Activated naive CD8-positive, alpha-beta T cell treated with anti-CD3 and anti-CD28 coated beads, Interleukin-2, amount 10 ng/mL, durations not matched to agents 7 days and 5 days (primary cell): ENCODE results near the gene CD8A. TPM values are rescaled to one million over a fixed set of nuclear protein-coding genes. Genes with fewer than 3 reads are reported as not detected.
"Not testable (repeated sequence)": the region's sequence is repeated elsewhere in the genome, so short reads cannot be mapped to it uniquely, and the experiment has no call there.

Source experiments
- ATAC-seq: fragments of 150-1000 bp; cut with Tn5 transposase; one replicate; pipeline ENCODE4 v1.10.0; 2021; ENCODE audit warnings: low read depth, moderate library complexity
- POLR2A ChIA-PET: fragments of 350-600 bp; sonication (Branson Sonifier 250); formaldehyde crosslinking; loops from one replicate; lab custom pipeline; 2021; ENCODE audit warnings: antibody characterized with exemption; lab: Charles Lee
- DNase-seq: peaks from one replicate; pipeline ENCODE4 v3.0.0; 2021
- H3K27ac Mint-ChIP-seq: one replicate; pipeline ENCODE4 v1.8.0; 2022; ENCODE audit warnings: mild to moderate bottlenecking, mixed read lengths
- H3K27me3 Mint-ChIP-seq: one replicate; pipeline ENCODE4 v1.8.0; 2022; ENCODE audit warnings: mild to moderate bottlenecking, moderate library complexity, mixed read lengths
- H3K36me3 Mint-ChIP-seq: one replicate; pipeline ENCODE4 v1.8.0; 2021; ENCODE audit warnings: mild to moderate bottlenecking, mixed read lengths
- H3K4me1 Mint-ChIP-seq: one replicate; pipeline ENCODE4 v1.8.0; 2021; ENCODE audit warnings: mixed read lengths
- H3K4me3 Mint-ChIP-seq: one replicate; pipeline ENCODE4 v1.8.0; 2022; ENCODE audit warnings: mild to moderate bottlenecking, moderate library complexity, mixed read lengths
- H3K9me3 Mint-ChIP-seq: one replicate; pipeline ENCODE4 v1.8.0; 2021; ENCODE audit warnings: mixed read lengths
- total RNA-seq, 2 experiments: library from RNA; stranded (reverse); gene quantifications; one replicate each; pipeline ENCODE4 v1.2.3, GENCODE V29; 2021

The CD8A gene
- total RNA-seq, 2 experiments from 2014 or later: 666 to 683 TPM

DNA sequence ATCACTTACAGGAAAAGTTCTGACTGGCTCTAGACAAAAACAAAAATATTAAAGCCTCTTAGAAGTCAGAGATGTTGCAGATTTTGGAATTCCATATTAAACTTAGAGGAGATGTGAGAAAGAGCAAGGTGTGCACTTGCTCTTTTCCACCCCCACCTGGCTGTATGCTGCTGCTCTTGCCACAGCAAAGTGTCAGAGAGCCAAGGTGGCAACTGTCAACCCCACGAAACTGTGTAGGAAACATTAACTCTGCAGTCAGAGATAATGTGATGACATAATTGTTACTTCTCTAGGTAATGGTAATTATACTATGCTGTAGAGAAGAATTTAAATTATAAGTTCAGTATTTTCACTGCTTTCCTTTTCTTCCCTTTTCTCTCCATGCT lies 25.4 kb downstream of the CD8A start:
- POLR2A ChIA-PET: interaction anchor here (3.2 to 4.6 kb wide), 2 partner anchors 19 to 42 kb away, joined by 20 to 31 read pairs; no protein-coding TSS in a partner anchor
- Mint-ChIP-seq H3K9me3 (no peaks in the 10 kb centered on the region), H3K27me3 (no peaks in the 10 kb centered on the region), H3K27ac (no peak overlapping the region), H3K4me3 (no peak overlapping the region), H3K36me3 (peaks cover 19% of the 10 kb centered on the region), H3K4me1 (peaks cover 25% of the 10 kb centered on the region)
- ATAC-seq (peak; percentile 34), DNase-seq (no peak)

DNA sequence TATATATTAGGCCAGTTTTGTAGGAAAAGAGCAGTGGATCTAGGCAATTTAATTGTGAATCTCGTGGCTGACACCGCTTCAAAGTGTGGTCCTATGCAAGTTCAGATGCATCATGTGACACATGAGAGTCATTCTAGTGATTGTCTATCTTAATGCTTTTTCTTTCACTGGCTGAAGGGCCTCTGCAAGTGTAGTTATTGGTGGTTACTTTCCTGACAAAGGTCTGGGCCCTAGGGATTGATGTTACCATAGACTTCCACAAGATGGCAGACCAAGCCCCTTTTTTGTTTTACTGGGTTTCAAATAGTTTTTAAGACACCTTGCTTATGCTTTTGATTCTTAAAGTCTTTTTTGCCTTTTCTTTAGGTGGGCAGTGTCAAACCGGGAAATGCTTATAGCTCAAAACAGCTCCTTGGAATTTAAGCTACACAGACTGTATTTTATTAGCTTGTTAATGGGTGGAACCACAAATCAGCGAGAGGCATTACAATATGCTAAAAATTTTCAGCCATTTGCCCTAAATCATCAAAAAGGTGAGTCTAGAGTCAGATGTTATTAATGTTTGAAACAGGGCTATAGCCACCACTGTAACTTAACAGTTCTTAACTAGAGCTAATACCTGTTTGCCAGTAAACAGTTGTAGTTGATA lies 25.9 kb downstream of the CD8A start:
- DNase-seq: no peak
- peak; percentile 74 for ATAC-seq
- Mint-ChIP-seq H3K36me3 (peaks cover 21% of the 10 kb centered on the region), H3K9me3 (no peaks in the 10 kb centered on the region), H3K27me3 (no peaks in the 10 kb centered on the region), H3K4me3 (peak overlapping the region; percentile 23), H3K27ac (peak overlapping the region; percentile 74), H3K4me1 (peaks cover 27% of the 10 kb centered on the region)
- POLR2A ChIA-PET: interaction anchor here (0.8 to 4.6 kb wide), 3 partner anchors 20 to 62 kb away, joined by 4 to 31 read pairs (median 20); no protein-coding TSS in a partner anchor

DNA sequence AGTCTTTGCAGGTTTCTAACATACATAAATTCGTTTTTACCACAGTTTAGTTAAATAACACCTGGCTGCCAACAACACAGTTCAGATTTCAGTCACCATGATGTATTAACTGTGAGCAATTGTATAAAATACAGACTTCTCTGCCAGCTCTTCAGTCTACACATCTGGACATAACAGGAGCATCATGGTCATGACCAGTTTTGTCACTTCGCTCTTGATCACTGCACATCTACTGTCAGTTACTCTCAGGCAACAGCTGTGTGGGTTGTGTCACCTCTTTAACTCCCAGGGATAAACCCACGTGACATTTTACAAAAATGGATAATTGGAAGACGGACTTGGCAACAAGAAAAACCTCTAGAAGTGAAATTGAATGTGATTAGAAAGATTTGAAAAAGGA lies 30.3 kb downstream of the CD8A start:
- peaks cover 30% of the 10 kb centered on the region for H3K36me3 Mint-ChIP-seq

DNA sequence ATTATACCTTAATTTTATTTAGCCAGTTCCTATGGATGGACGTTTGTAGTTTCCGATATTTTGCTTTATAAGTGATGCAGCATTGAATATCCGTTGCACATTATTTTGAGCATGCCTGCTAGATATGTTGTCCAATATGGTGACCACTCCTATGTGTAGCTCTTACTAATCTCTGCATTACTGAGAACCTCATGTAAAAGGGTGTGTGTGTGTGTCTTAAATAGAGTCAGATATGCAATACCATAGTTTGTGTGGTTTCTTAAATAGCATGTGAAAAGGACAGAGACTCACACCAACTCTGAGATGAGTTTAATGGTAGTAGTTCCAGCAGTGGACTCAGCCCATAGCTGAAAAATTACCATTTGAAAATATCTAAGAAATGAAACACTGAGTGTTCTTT lies 32.3 kb downstream of the CD8A start:
- POLR2A ChIA-PET: no interaction called here
- DNase-seq: no peak
- peaks cover 37% of the 10 kb centered on the region for H3K36me3 Mint-ChIP-seq

More for the DNA sequence above, 30.3 kb downstream of the CD8A start:
- peaks cover 33% of the 10 kb centered on the region for H3K4me1 Mint-ChIP-seq
- no peak for DNase-seq
- no peaks in the 10 kb centered on the region for H3K27me3 Mint-ChIP-seq
- POLR2A ChIA-PET: interaction anchor here (1.0 kb wide), 1 partner anchor 47 kb away, joined by 3 read pairs; no protein-coding TSS in a partner anchor
- peak overlapping the region; percentile 52 for H3K27ac Mint-ChIP-seq
- ATAC-seq: no peak
- H3K9me3 Mint-ChIP-seq: no peaks in the 10 kb centered on the region
- H3K4me3 Mint-ChIP-seq: no peak overlapping the region

DNA sequence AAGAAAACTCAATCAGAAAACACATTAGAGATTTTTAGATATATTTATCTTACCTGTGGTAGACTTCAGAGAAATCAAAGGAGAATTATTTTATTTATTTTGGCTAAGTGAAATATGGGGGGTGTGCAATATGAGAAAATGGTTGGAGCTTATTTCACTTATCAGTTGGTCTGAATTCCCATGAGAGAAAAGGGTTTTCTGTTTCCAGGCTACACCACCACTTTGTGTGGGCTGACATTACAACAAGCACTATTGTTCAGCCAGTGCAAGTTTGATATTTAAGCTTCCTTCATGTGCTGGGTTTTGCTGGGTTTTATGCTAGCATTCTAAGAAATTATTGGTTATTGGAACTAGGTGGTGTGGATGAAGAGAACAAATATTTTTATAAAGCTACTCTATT lies 37.1 kb downstream of the CD8A start:
- POLR2A ChIA-PET: interaction anchor here (0.6 kb wide), 1 partner anchor 10 kb away, joined by 3 read pairs; no protein-coding TSS in a partner anchor
- Mint-ChIP-seq H3K4me3 (no peak overlapping the region), H3K36me3 (peaks cover 61% of the 10 kb centered on the region), H3K27me3 (no peaks in the 10 kb centered on the region), H3K4me1 (peaks cover 5% of the 10 kb centered on the region), H3K9me3 (peaks cover 10% of the 10 kb centered on the region), H3K27ac (no peak overlapping the region)
- DNase-seq (no peak), ATAC-seq (no peak)

More for the DNA sequence above, 32.3 kb downstream of the CD8A start:
- Mint-ChIP-seq H3K27ac (no peak overlapping the region), H3K4me1 (peaks cover 24% of the 10 kb centered on the region), H3K4me3 (no peak overlapping the region), H3K27me3 (no peaks in the 10 kb centered on the region), H3K9me3 (no peaks in the 10 kb centered on the region)
- no peak for ATAC-seq

DNA sequence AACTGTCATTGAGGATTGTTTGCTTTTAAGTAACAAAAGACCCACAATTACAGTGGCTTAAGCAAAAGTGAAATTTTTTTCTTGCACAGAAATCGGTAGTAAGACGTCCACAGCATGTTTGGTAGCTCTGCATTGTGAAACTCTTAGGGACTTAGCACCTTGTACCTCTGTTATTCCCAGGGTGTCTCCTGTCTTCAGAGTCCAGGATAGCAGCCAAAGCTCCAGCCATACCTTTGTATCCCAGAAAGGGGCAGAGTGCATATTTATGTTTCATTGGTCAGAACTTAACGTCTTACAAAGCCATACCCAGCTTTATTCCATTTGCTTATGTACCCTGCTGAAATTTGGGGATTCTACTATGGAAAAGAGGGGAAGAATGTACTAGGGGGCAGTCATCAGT lies 37.8 kb downstream of the CD8A start:
- Mint-ChIP-seq H3K4me1 (peaks cover 3% of the 10 kb centered on the region), H3K27me3 (no peaks in the 10 kb centered on the region), H3K4me3 (no peak overlapping the region), H3K9me3 (peaks cover 10% of the 10 kb centered on the region), H3K36me3 (peaks cover 61% of the 10 kb centered on the region), H3K27ac (no peak overlapping the region)
- DNase-seq (no peak), ATAC-seq (no peak)
- POLR2A ChIA-PET: interaction anchor here (0.6 kb wide), 1 partner anchor 9 kb away, joined by 3 read pairs; no protein-coding TSS in a partner anchor

DNA sequence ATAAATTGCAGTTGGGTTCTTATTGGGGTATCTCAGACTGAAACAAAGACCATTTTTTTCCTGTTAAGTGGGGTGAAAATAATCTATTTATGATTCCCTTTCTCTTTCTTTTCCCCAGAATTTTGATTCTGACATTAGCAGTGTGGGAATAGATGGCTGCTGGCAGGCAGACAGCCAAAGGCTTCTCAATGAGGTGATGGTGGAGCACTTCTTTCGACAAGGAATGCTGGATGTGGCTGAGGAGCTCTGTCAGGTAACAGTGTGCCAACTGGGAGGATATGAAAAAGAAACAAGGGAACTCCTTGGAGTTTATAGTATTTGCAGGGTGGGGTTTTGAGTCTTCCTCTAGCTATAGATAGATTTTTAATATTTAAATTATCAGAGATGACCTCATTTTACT lies 38.9 kb downstream of the CD8A start:
- H3K4me1 Mint-ChIP-seq: peaks cover 7% of the 10 kb centered on the region
- H3K27me3 Mint-ChIP-seq: no peaks in the 10 kb centered on the region
- H3K9me3 Mint-ChIP-seq: peaks cover 10% of the 10 kb centered on the region
- DNase-seq (no peak), ATAC-seq (no peak)
- H3K27ac Mint-ChIP-seq: no peak overlapping the region
- no peak overlapping the region for H3K4me3 Mint-ChIP-seq
- POLR2A ChIA-PET: no interaction called here
- H3K36me3 Mint-ChIP-seq: peaks cover 64% of the 10 kb centered on the region

DNA sequence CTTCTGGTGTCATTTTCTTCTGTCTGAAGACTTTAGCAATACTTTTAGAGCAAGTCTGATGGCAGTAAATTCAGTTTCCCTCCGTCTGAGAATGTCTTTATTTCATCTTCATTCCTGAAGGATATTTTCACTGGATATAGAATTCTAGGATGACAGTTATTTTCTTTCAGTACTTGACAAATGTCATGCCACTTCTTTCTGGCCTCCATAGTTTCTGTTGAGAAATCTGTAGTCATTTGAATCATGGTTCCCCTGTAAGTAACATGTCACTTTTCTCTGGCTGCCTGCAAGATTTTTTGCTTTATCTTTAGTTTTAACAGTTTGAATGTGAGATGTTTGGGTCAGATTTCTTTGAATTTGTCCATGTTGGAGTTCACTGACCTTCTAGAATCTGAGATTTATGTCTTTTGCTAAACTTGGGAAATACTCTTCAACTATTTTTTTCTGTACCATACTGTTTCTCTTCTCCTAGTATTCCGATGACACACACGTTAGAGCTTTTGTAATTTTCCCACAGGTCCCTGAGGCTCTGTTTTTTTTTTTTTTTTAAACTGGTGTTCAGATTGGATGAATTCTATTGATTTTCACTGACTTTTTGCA lies 40.4 kb downstream of the CD8A start:
- Mint-ChIP-seq H3K4me3 (no peak overlapping the region), H3K27ac (no peak overlapping the region)
- no peak for DNase-seq

DNA sequence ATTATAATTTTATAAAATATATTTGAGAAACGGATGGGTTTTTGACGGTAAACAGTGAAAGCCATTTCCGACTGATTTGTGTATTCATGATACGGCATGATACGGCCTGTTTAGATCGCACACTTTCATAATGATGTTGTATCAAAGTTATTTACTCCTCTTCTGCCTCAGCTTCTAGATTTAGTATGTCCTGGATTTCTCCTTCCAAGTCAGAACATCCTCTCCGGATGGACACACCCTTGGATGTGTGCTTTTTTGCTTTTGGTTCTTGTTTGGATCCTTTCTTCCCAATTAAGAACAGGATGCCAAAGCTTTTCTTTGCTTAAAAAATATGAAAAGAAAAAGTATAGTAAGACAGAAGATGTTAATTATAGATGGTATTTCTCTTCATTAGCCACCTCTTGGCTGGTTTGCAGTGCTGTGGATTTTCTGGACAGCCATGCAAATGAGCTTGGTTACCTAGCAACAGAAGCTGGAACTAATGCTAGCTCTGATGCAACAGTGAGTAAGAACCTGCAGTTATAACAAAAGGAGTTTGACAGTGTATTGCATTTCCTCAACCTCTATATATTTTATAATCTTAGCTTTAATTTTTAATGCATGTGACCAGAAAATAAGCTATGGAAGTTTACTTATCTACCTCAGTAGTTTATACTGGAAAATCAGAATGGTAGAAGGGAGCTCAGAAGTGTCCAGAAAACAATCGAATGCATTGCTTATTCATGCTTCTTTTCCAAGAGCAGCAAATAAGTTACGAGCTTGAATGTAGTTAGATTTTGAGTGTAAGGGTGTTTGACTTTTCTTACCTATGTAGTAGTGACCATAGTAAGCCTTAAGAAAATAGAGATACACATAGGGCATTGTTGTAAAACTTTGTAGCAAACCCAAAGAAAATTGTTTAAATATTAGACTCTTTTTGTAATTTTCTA lies 42.7 kb downstream of the CD8A start:
- Mint-ChIP-seq H3K27me3 (no peaks in the 10 kb centered on the region), H3K4me3 (no peak overlapping the region), H3K27ac (no peak overlapping the region), H3K4me1 (peaks cover 15% of the 10 kb centered on the region), H3K9me3 (peaks cover 10% of the 10 kb centered on the region), H3K36me3 (peaks cover 63% of the 10 kb centered on the region)
- ATAC-seq (no peak), DNase-seq (no peak)
- POLR2A ChIA-PET: no interaction called here

More for the DNA sequence above, 40.4 kb downstream of the CD8A start:
- POLR2A ChIA-PET: no interaction called here
- H3K36me3 Mint-ChIP-seq: peaks cover 61% of the 10 kb centered on the region
- no peak for ATAC-seq
- H3K27me3 Mint-ChIP-seq: no peaks in the 10 kb centered on the region
- peaks cover 12% of the 10 kb centered on the region for H3K4me1 Mint-ChIP-seq
- peaks cover 10% of the 10 kb centered on the region for H3K9me3 Mint-ChIP-seq

DNA sequence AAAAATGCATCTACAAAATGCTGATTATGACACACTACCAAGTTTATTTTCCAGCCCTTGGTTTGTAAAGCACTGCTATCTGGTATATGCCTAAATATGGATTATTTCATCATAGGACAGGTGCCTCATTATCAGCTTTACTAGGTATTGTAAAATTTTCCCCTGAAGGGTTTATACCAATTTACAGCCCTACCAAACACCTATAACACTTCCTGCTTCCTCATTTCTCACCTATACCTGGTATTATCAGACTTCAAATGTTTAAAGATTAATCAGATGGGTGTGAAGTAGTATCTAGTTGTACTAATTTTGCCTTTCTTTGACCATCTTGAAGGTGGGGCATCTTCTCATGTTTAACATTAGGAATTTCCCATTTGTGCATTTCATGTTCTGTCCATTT lies 43.8 kb downstream of the CD8A start:
- H3K27me3 Mint-ChIP-seq: no peaks in the 10 kb centered on the region
- H3K36me3 Mint-ChIP-seq: peaks cover 57% of the 10 kb centered on the region
- DNase-seq (no peak), ATAC-seq (no peak)
- peaks cover 18% of the 10 kb centered on the region for H3K4me1 Mint-ChIP-seq
- H3K27ac Mint-ChIP-seq: peak overlapping the region; percentile 14
- POLR2A ChIA-PET: no interaction called here
- H3K9me3 Mint-ChIP-seq: peaks cover 10% of the 10 kb centered on the region
- no peak overlapping the region for H3K4me3 Mint-ChIP-seq

DNA sequence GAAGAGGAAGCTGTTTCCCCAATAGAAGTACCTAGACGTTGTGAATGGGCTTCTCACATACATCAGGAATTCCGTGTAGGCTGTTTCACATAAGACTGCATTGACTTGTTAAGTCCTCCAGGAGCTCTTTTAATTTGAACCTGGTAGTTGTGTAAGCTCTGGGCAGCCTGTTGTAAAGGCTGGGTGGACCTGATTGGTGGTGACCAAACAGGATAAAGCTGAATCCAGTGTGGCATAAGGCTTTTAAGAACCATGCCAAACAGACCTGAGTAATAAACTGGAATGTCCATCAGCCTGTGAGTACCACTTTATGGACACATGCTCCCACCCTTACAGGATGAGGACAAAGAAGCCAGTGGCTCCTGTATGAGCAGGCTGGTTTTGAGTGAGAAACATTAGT lies 46.6 kb downstream of the CD8A start:
- ATAC-seq: no peak
- no peak overlapping the region for H3K4me3 Mint-ChIP-seq
- H3K27ac Mint-ChIP-seq: peak overlapping the region; percentile 30
- H3K27me3 Mint-ChIP-seq: no peaks in the 10 kb centered on the region
- POLR2A ChIA-PET: interaction anchor here (0.7 kb wide), 1 partner anchor 13 kb away, joined by 3 read pairs; no protein-coding TSS in a partner anchor
- peaks cover 32% of the 10 kb centered on the region for H3K36me3 Mint-ChIP-seq
- peaks cover 18% of the 10 kb centered on the region for H3K4me1 Mint-ChIP-seq
- no peak for DNase-seq
- no peaks in the 10 kb centered on the region for H3K9me3 Mint-ChIP-seq

DNA sequence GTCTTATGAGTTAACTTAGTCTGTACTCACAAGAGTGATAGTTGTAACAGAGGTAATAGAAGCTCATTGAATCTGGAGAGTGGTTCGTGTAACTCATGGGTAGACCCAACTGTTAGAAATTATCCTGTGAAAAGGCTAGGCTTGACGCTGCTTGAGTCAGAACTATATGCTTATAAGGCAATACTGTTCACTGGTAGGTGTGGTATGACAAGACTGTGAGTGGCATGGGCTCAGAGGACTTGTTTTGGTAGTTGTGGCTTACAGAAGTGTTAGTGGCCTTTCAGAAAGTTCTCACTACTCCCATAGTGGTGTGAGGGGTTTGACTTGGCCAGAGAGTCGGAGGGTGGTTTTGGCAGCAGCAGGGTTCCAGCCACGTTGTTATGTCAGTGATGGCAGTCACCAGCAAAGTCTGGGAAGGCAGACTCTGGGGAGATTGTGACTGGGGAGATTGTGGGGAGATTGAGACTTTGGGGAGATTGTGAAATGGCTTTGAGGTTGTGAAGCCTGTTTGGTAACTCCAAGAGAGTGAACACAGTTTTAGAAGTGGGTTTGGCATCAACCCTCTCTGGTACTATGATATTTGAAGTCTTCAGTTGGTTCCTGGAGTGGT lies 48.7 kb downstream of the CD8A start:
- H3K9me3 Mint-ChIP-seq, H3K27me3 Mint-ChIP-seq, ATAC-seq, DNase-seq, POLR2A ChIA-PET, H3K4me3 Mint-ChIP-seq: not testable (repeated sequence)
- Mint-ChIP-seq H3K27ac (peak overlapping the region; percentile 46), H3K36me3 (peaks cover 22% of the 10 kb centered on the region), H3K4me1 (peaks cover 12% of the 10 kb centered on the region)

DNA sequence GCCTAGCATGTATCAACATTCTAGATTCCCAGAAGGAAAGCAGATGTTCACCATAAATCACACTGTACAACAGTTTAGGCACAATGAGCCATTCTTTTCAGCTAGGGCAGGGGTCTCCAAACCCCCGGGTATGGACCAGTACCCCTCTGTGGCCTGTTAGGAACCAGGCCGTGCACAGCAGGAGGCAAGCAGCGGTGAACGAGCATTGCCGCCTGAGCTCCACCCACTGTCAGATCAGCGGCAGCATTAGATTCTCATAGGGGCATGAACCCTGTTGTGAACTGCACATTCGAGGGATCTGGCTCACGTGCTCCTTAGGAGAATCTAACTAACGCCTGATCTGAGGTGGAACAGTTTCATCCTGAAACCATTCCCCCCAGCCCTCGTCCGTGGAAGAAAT lies 50.8 kb downstream of the CD8A start:
- POLR2A ChIA-PET, DNase-seq, H3K9me3 Mint-ChIP-seq, H3K27ac Mint-ChIP-seq, H3K4me1 Mint-ChIP-seq, H3K27me3 Mint-ChIP-seq, H3K4me3 Mint-ChIP-seq, ATAC-seq: not testable (repeated sequence)
- H3K36me3 Mint-ChIP-seq: peaks cover 14% of the 10 kb centered on the region
